Peyer's patch (tissue), 4 donors: ENCODE data around the gene FGFR4.

Experiments
- POLR2A ChIP-seq, 2 donors: fragments of 450-650 bp; IDR thresholded peaks; one replicate each; pipeline ENCODE4 v1.5.1; 2017; ENCODE audit warnings: antibody characterized with exemption in 2 of 2, mild to moderate bottlenecking in 2 of 2, moderate library complexity in 2 of 2
- TF ChIP-seq, protein P1 (sequence below), 6 experiments: fragments of 450-650 bp in 4 of 6; fragments of 200-600 bp in 2 of 6; sonication (generic) in 1 of 6; IDR thresholded peaks; one replicate each; pipeline ENCODE4 v1.5.1; 2017 to 2019; ENCODE audit warnings: antibody characterized with exemption in 6 of 6, mild to moderate bottlenecking in 3 of 6, moderate library complexity in 1 of 6

DNA sequence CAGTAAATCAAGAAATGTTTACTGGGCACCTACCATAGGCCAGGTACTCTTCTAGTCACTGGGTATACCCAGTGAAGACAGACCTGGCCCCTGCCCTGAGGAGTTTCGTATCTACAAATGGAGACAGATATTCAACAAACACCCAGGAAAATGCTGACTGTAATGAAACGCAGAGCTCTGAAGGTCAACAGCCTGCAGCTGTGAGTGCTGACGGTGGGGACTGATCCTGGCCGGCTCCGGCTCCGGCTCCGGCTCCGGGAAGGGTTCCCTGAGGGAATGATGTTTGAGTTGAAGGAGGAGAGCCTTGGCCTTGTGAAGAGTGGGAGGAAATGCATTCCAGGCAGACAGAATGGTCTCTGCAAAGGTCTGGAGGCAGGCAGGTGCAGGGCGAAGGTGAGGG lies 23.1 kb downstream of the FGFR4 start:
- TF ChIP-seq, protein P1, sequence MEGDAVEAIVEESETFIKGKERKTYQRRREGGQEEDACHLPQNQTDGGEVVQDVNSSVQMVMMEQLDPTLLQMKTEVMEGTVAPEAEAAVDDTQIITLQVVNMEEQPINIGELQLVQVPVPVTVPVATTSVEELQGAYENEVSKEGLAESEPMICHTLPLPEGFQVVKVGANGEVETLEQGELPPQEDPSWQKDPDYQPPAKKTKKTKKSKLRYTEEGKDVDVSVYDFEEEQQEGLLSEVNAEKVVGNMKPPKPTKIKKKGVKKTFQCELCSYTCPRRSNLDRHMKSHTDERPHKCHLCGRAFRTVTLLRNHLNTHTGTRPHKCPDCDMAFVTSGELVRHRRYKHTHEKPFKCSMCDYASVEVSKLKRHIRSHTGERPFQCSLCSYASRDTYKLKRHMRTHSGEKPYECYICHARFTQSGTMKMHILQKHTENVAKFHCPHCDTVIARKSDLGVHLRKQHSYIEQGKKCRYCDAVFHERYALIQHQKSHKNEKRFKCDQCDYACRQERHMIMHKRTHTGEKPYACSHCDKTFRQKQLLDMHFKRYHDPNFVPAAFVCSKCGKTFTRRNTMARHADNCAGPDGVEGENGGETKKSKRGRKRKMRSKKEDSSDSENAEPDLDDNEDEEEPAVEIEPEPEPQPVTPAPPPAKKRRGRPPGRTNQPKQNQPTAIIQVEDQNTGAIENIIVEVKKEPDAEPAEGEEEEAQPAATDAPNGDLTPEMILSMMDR (IDR thresholded peaks at IDR 0.05), result no peak
- no peak for TF ChIP-seq POLR2A (IDR thresholded peaks at IDR 0.05)
